HG03159 (cell line): ENCODE data around the gene KRI1.
"Not testable (repeated sequence)": the region's sequence is repeated elsewhere in the genome, so short reads cannot be mapped to it uniquely, and the experiment has no call there.

Experiments used
- ATAC-seq: cut with Tn5 transposase; IDR thresholded peaks from one replicate; pipeline ENCODE4 v1.9.1; 2021; ENCODE audit warnings: mild to moderate bottlenecking, moderate library complexity; ENCODE audit not compliant: unreplicated experiment

Gene KRI1

DNA sequence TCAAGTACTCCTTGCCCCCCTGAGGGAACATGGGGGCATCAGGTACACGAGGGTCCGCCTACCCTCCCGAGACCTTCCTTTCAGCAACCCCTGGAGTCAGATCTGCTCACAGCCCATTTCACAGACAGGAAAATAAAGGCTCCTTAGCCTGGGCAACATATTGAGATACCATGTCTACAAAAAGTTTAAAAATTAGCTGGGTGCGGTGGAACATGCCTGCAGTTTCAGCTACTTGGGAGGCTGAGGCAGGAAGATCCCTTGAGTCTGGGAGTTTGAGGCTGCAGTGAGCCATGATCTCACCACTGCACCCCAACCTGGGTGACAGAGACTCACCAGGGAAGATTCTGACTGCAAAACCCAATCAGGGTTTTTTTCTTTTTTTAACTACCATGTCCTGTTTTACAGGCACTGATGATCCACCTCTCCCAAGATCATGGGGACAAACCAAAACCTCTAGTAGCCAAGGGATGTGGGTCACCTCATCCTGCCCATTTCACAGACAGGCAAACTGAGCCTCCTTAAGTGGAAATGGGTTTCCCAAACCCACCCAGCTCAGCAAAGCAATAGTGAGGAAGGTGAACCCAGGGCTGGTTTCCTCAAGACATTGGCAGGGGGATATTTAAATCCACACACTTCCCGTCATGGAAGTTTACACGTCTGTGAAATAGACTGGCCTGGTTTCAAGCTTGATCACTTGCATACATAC, 9.4 kb upstream of the KRI1 start:
- no peak for ATAC-seq

- no peak for ATAC-seq
Measured at GRCh38 chr19:10574462-10574861, 8.7 kb upstream of the KRI1 start.

DNA sequence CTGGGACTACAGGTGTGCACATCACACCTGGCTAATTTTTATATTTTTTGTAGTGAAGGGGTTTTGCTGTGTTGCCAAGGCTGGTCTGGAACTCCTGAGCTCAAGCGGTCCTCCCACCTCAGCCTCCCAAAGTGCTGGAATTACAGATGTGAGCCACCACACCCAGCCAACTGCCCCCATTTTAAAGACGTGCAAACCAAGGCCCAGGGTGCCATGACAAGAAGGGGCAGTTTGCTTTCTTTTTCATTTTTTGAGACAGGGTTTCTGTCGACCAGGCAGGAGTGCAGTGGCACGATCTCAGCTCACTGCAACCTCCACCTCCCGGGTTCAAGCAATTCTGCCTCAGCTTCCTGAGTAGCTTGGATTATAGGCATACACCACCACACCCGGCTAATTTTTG, 8.0 kb upstream of the KRI1 start:
- ATAC-seq = not testable (repeated sequence)

DNA sequence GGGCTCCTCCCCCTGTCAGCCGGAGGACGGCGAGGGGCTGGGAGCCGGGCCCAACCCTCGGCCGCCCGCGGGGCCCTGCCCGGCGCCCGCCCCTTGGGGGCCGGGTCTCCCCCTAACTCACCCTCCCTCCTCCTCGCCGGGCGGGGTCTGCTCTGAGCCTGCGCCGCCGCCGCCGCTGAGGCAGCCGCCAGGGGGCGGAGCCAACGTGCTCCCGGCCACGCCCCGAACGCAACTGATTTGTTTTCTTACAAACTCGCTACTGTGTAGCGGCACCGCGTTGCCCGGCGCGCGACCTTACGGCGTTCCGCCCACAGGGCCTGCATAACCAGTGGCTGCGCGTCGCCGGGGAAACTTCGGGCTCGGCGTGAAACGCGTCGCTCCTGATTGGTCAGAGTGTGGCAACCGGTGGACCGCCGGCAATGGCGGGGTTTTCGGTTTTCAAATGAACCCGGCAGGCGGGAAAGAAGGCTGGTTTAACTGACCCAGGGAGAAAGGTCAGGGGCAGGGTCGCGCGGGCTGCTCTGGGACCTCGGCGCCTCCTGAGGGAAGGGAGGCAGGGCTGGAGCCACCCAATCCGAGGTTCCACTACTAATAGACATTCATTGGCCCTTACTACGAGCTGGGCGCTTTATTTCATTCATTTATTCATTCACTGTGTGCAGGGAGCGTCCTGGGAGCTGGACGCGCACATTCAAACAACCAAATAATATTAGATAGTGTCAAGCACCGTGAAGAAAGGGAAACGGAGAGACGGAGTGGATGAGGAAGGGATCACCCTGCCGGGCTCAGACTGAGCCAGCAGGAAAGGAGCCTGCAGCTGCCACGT, 3.2 kb upstream of the KRI1 start, which contains the start of gene CDKN2D:
Gene CDKN2D (minus strand): TSS at position 154 of the 826 bp plus-strand sequence. CDS start 326 bp downstream, outside the sequence.
- ATAC-seq = peak; percentile 58

DNA sequence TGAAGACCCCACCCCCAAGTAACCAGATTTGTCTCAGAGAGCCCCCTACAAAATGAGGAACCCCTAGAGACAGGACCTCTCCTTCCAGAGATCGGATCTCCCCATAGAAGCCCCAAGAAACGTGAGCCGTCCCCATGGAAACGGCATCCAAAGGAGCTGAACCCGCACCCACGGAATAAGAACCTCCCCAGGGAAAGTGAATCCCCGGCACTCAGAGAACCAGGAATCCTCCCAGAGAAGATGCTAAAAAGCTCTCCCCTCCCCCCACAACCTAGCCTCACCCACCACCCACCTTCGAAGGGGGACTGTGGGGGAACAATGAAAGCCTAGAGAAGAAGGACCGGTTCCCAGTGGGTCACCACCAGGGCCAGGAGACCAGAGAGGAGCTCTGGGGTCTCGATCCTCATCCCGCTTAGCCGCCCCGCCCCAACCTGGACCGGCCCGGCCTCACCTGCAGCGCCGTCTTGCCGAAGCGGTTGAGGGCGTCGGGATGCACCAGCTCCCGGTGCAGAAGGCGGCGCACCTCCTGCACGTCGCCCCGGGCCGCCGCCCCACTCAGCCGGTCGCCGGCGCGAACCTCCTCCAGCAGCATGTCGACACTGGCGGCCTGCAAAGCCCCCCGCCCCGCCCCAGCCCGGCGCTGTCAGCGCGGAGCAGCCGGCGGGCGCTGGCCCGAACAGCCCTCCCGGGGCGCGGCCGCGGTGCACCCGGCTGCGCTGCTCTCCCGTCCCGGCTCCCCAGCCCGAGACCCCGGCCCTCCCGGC, 2.4 kb upstream of the KRI1 start:
- peak; percentile 6 for ATAC-seq

DNA sequence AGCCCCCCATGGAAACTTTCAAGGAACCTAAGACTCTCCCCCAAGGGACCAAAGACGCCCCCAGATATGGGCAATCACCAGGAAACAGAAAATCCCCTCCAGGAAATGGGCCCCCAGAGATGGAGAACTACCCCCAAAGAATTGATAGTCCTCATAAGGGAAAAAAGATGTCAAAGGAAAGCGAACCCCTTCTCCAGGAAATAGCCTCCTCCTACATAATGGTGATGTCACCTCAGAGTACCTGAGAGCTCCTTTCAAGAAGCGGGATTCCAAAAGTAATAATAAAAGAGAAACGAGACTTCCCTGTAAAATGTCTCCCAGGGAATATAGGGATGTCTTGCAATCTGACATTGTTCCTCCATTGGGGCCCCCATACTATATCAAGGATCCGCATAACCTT, 1.8 kb upstream of the KRI1 start:
- no peak for ATAC-seq

DNA sequence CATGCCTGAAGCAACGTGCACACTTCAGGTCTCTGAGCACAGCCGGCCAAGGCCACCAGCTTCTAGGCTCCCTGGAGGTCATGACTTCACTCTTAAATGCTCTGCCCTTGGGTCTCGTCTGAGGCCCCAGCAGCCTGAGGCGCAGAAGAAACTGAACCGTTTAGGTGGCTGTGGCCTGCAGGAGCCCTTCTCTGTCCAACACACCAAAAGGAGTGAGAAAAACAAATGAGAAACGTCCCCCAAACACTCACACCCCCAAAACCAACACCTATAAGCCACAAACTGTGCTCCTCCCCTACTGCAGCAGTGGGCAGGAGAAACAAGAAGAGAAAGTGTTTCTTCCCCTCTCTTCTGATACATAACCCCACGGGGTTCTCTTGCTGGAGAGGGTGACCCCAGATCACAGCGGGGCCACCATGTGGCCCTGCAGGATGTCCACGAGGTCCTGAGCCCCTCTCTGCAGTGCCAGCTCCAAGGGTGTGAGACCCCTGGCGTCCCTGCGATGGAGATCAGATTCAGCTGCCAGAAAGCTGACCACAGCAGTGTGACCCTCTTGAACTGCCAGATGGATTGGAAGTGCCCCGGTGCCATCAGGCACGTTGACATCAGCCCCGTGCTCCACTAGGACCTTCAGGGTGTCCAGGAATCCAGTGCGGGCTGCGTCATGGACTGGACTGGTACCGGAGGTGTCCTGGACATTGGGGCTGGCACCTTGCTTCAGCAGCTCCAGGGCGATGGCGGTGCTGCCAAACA, 1.0 kb upstream of the KRI1 start:
- no peak for ATAC-seq

DNA sequence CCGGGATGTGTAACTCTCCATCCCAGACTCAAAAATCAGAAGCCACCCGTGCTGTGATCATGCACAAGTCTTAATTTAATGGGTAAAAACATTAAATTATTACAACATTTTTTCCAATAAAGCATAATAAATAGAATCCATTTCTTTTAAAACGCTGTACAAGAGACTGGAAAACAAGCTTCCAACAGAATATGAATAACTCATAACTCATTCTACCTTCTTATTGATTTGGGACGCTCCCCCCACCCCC, 523 bp upstream of the KRI1 start:
- no peak for ATAC-seq

GRCh38 chr19:10565028-10565566, 713 bp downstream of the KRI1 start:
- ATAC-seq = no peak

- ATAC-seq = no peak
Measured at GRCh38 chr19:10562609-10563008, 3.2 kb downstream of the KRI1 start.

DNA sequence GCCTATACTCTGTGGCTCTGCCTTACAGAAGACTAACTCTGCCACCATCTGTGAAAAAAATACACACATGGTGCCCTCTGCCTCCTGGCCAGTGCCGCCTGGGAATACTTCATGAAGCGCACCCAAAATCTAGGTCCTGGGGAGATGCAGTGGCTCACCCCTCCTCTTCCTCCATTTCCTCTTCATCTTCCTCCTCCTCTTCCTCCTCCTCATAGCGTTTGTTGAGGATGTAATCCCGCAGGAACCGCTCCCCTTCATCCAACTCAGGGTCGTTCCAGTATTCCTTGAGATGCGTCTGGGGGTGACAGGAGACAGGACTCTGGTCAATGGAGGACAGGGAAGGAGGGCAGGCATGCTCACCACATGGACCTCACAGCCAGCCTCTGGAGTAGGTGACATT, 5.7 kb downstream of the KRI1 start:
- ATAC-seq = no peak

DNA sequence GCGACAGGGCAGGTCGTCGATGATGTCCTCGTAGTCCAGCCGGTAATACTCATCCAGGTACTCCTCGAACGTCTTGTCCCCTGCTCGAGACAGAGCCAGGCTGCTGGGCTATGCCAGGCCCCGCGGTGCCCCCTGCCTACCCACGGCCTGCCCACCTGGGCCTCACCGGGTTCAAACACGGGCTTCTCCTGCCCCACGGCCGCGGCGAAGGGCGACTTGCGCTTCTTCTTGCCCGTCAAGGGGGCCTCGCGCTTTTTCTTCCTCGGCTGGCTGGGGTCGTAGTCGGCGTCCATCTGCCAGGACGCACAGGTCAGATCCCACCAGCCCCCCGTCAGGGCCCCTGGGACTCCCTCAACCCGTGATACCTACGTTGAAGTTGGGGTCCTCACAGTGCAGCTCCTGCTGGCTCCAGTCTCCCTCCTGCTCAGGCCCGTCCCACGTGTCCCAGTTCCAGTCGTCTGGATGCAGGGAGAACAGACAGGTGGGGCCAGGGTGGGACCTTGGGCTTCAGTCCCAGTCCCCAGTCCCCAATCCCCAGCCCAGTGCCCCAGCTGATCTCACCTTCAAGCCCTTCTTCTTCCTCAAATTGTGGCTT, 8.1 kb downstream of the KRI1 start:
- no peak for ATAC-seq

- no peak for ATAC-seq
Measured at GRCh38 chr19:10555610-10555973, 10.2 kb downstream of the KRI1 start.

DNA sequence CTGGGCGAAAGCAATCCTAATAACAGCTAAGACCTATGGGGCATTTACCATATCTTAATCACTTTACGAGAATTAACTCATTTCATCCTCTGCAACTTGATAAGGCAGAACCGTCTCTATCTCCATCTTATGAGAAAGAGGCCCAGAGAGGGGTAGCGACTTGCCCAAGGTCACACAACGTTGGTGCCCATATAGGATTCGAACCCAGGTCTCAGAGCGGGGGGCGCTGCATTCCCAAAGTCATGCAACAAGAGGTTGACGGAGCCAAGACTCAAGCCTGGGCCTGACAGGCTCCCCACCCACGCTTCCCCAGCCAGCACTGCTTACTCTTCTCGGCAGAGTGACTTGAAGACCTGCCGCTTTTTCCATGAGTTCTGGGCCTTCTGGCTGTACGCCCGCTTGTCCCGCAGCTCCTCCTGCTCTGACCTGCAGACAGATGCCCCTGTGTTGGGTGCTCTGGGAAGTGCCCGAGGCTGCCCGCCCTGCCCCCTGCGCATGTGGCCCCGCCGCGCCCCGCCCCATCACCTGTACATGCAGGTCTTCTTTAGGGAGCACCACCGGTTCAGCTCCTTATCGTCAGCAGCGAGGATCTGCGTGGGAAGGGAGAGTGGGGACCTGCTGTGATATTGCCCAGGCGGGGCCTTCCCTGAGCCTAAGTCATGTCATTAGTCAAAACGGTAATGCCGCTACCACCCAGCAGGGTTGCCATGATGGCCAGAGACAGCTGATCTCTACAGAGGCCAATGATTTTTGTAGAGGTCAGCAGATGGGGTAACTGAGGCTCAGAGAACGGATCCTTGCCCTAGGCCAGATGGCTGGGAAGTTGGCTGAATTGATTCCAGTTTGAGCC, 10.8 kb downstream of the KRI1 start:
- ATAC-seq = no peak

DNA sequence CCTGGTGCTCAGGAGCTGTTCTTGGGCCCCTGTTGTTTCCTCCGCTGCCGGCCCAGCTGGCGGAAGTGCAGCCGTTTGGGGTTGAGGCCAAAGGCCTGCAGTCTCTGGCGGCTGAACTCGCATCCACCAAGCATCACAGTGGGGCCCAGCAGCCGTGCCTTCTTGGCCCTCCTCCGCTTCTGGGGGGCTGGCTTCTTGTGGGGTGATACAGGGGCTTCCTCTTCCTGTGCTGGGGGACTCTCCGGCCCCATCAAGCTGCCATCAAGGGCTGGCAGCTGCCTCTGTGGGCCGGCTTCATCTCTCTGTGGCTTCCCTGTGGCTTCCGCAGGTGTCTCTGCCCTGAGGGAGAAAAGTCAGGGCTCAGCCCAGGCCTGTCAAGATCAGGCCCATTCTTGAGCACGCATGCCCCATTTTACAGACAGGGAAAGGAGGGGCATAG, 11.8 kb downstream of the KRI1 start:
- peak; percentile 57 for ATAC-seq

GRCh38 chr19:10553087-10553667, 12.6 kb downstream of the KRI1 start:
- no peak for ATAC-seq

- ATAC-seq = no peak
Measured at GRCh38 chr19:10552510-10553053, 13.2 kb downstream of the KRI1 start.

DNA sequence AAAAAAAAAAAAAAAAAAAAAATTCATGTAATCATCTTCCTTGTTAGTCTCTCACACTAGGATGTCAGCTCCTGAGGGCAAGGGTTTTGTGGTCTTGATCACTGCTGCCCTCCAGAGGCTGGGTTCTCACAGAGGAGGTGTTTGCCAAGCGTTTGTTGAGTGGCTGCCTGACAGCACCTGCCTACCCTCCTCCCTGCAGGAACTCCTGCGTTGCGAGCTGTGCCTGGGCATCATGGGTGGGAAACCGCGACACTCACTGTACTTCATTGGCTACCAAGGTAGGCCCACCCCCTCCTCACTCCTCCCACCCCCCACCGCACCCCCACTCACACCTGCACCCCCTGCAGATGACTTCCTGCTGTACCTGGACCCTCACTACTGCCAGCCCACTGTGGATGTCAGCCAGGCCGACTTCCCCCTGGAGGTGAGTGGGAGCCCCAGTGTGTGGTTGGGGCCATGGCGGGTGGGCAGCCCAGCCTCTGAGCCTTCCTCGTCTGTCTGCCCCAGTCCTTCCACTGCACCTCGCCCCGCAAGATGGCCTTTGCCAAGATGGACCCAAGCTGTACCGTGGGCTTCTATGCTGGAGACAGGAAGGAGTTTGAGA, 14.0 kb downstream of the KRI1 start:
- no peak for ATAC-seq
